MM.1S (cell line): ENCODE results near the gene RHOU.

Experiments used
- DNase-seq: peaks from one replicate; pipeline ENCODE4 v3.0.0-alpha.2; 2015
- H2AFZ ChIP-seq: fragments of 300-600 bp; sonication (generic); 2 replicates; pipeline ENCODE4 v1.6.0; 2016; ENCODE audit warnings: antibody characterized with exemption, low read length
- H3F3A ChIP-seq: fragments of 300-600 bp; sonication (generic); 2 replicates; pipeline ENCODE4 v1.6.1; 2016; ENCODE audit warnings: mild to moderate bottlenecking, antibody characterized with exemption, low read length, moderate library complexity, mixed read lengths; ENCODE audit not compliant: insufficient read depth
- H3K27ac ChIP-seq: fragments of 300-600 bp; sonication (generic); 2 replicates; pipeline ENCODE4 v1.5.1; 2016; ENCODE audit warnings: mild to moderate bottlenecking, low read length
- H3K27me3 ChIP-seq: fragments of 300-600 bp; sonication (generic); replicated peaks from 2 replicates; pipeline ENCODE4 v1.6.0; 2016; ENCODE audit warnings: low read length; ENCODE audit not compliant: insufficient read depth
- H3K36me3 ChIP-seq: fragments of 300-600 bp; sonication (generic); replicated peaks from 2 replicates; pipeline ENCODE4 v1.6.1; 2016; ENCODE audit warnings: mild to moderate bottlenecking, low read length, mixed read lengths; ENCODE audit not compliant: insufficient read depth
- H3K4me1 ChIP-seq: fragments of 300-600 bp; sonication (generic); 2 replicates; pipeline ENCODE4 v1.6.1; 2016; ENCODE audit warnings: low read length, mixed read lengths
- H3K4me2 ChIP-seq: fragments of 300-600 bp; sonication (generic); 2 replicates; pipeline ENCODE4 v1.6.0; 2016; ENCODE audit warnings: low read depth, low read length
- H3K4me3 ChIP-seq: fragments of 300-600 bp; sonication (generic); 2 replicates; pipeline ENCODE4 v1.5.1; 2016; ENCODE audit warnings: low read length, mixed read lengths
- H3K79me2 ChIP-seq: fragments of 300-600 bp; sonication (generic); 2 replicates; pipeline ENCODE4 v1.6.1; 2016; ENCODE audit warnings: mixed run types, low read length, mixed read lengths
- H3K9ac ChIP-seq: fragments of 300-600 bp; sonication (generic); 2 replicates; pipeline ENCODE4 v1.6.1; 2016; ENCODE audit warnings: low read length, mixed read lengths
- H3K9me2 ChIP-seq: fragments of 300-600 bp; sonication (generic); replicated peaks from 2 replicates; pipeline ENCODE4 v1.6.1; 2016; ENCODE audit warnings: mild to moderate bottlenecking, low read length, mixed read lengths; ENCODE audit not compliant: insufficient read depth
- H3K9me3 ChIP-seq: fragments of 300-600 bp; sonication (generic); replicated peaks from 2 replicates; pipeline ENCODE4 v1.6.1; 2016; ENCODE audit warnings: mild to moderate bottlenecking, low read length, mixed read lengths; ENCODE audit not compliant: insufficient read depth
- H4K20me1 ChIP-seq: fragments of 300-600 bp; sonication (generic); 2 replicates; pipeline ENCODE4 v1.6.1; 2016; ENCODE audit warnings: mild to moderate bottlenecking, low read length, moderate library complexity, mixed read lengths; ENCODE audit not compliant: insufficient read depth
- CTCF ChIP-seq: fragments of 300-600 bp; sonication (generic); IDR thresholded peaks from 2 replicates; pipeline ENCODE4 v1.5.1; 2016; ENCODE audit warnings: antibody characterized with exemption, low read length, mixed read lengths
- EZH2 ChIP-seq: fragments of 300-600 bp; sonication (generic); optimal IDR thresholded peaks from 2 replicates; pipeline ENCODE3; 2017; ENCODE audit warnings: low read depth, mild to moderate bottlenecking, antibody characterized with exemption, low read length, mixed read lengths
- EZH2phosphoT487 ChIP-seq: fragments of 300-600 bp; sonication (generic); IDR thresholded peaks from 2 replicates; pipeline ENCODE4 v1.6.1; 2018; ENCODE audit warnings: antibody characterized with exemption, low read length

RHOU gene

GRCh38 chr1:228733576-228733975 lies 1.7 kb upstream of the RHOU start:
- Histone ChIP-seq H3K9ac (no peak overlapping the region), H3K4me3 (no peak overlapping the region), H2AFZ (no peak overlapping the region), H4K20me1 (no peaks in the 10 kb centered on the region), H3K27ac (no peak overlapping the region), H3K9me3 (no peaks in the 10 kb centered on the region), H3F3A (no peaks in the 10 kb centered on the region), H3K27me3 (no peaks in the 10 kb centered on the region), H3K36me3 (no peaks in the 10 kb centered on the region), H3K4me1 (no peaks in the 10 kb centered on the region), H3K4me2 (no peak overlapping the region), H3K9me2 (no peaks in the 10 kb centered on the region), H3K79me2 (no peaks in the 10 kb centered on the region)
- TF ChIP-seq EZH2 (no peak), CTCF (no peak), EZH2phosphoT487 (no peak)
- no peak for DNase-seq

- H3K4me2 ChIP-seq: peak overlapping the region; percentile 78
- DNase-seq: peak; percentile 58
Measured at GRCh38 chr1:228735871-228736586, 750 bp downstream of the RHOU start.

DNA sequence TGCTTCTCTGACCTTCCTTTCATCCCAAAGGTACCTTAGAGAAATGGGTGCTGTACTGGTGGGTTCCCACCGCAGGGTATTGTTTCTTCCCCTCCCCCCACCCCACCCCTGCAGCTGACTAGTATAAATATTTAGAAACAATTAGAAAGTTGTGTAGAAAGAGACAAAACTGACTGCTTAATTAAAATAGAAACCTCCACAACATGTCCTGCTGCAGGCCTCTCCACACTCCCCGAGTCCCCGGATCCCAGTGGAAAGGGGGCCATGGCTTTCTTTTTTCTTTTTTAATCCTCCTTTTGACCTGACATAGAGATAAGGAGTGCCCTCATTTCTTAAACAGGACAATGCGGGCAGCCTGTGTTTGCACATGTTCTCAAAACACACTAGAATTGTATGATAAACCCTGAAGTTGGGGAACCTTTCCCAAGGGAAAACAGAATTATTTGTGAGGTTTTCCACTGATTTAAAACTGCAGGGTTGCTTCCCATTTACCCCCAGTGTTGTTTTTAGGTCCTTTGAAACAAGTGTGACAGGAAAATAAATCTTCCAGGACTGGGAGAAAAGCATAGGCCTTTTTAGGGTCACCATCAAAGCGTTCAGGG lies 1.7 kb downstream of the RHOU start:
- Histone ChIP-seq H3K27me3 (no peaks in the 10 kb centered on the region), H3K27ac (no peak overlapping the region)

More at GRCh38 chr1:228735871-228736586, 750 bp downstream of the RHOU start:
- Histone ChIP-seq H2AFZ (peak overlapping the region; percentile 57), H3K27ac (no peak overlapping the region), H3K9me2 (no peaks in the 10 kb centered on the region), H4K20me1 (no peaks in the 10 kb centered on the region), H3K27me3 (no peaks in the 10 kb centered on the region), H3K9me3 (no peaks in the 10 kb centered on the region), H3K4me3 (peak overlapping the region; percentile 66), H3K4me1 (no peaks in the 10 kb centered on the region), H3K9ac (no peak overlapping the region), H3K79me2 (no peaks in the 10 kb centered on the region), H3K36me3 (no peaks in the 10 kb centered on the region), H3F3A (no peaks in the 10 kb centered on the region)
- no peak for TF ChIP-seq EZH2phosphoT487
- no peak for TF ChIP-seq EZH2
- TF ChIP-seq CTCF: no peak

More for the DNA sequence above, 1.7 kb downstream of the RHOU start:
- Histone ChIP-seq H3K79me2 (no peaks in the 10 kb centered on the region), H3K4me2 (no peak overlapping the region), H3K36me3 (no peaks in the 10 kb centered on the region), H3F3A (no peaks in the 10 kb centered on the region), H4K20me1 (no peaks in the 10 kb centered on the region), H3K9me2 (no peaks in the 10 kb centered on the region), H3K9me3 (no peaks in the 10 kb centered on the region), H3K4me3 (no peak overlapping the region), H3K9ac (no peak overlapping the region), H3K4me1 (no peaks in the 10 kb centered on the region), H2AFZ (no peak overlapping the region)
- no peak for DNase-seq
- TF ChIP-seq EZH2phosphoT487 (no peak), EZH2 (no peak), CTCF (no peak)
